IMR-90 (cell line): ENCODE measurements around the gene EXOC4. TPM values are rescaled to one million over a fixed set of nuclear protein-coding genes. Genes with fewer than 3 reads are reported as not detected.

Source experiments
- ATAC-seq: fragments of 200-7000 bp; cut with Tn5 transposase; 2 replicates; pipeline ENCODE4 v1.9.1; 2020; ENCODE audit warnings: low read depth, mild to moderate bottlenecking, moderate library complexity
- BruUV-seq: library from RNA; stranded (reverse); fragments of 400-500 nt; replicated peaks from 2 replicates; lab custom pipeline; 2021; lab: Mats Ljungman, UMichigan
- CTCF ChIA-PET: fragments of 300-600 bp; formaldehyde crosslinking; extraction: SDS; loops from one replicate; lab custom pipeline; 2021; ENCODE audit warnings: antibody characterized with exemption; lab: Yijun Ruan, JAX
- POLR2A ChIA-PET: fragments of 300-600 bp; sonication (Branson Sonifier 250); formaldehyde crosslinking; loops from one replicate; lab custom pipeline; 2022; ENCODE audit warnings: antibody characterized with exemption; ENCODE audit not compliant: unreplicated experiment; lab: Charles Lee
- DNase-seq: peaks from one replicate; pipeline ENCODE4 v3.0.0; 2013
- H2AFZ ChIP-seq: replicated peaks from 2 replicates; pipeline ENCODE3; 2013; ENCODE audit warnings: low read length, mild to moderate bottlenecking; ENCODE audit not compliant: poor library complexity
- H2AK5ac ChIP-seq: 2 replicates; pipeline ENCODE4 v1.6.1; 2013; ENCODE audit warnings: low read depth, low read length, inconsistent platforms
- H2AK9ac ChIP-seq: replicated peaks from 2 replicates; pipeline ENCODE3; 2013; ENCODE audit warnings: mild to moderate bottlenecking, low read depth, low read length, moderate library complexity; ENCODE audit not compliant: poor library complexity
- H2BK120ac ChIP-seq: 2 replicates; pipeline ENCODE4 v1.6.1; 2013; ENCODE audit warnings: low read depth, low read length, inconsistent platforms
- H2BK15ac ChIP-seq: 3 replicates; pipeline ENCODE4 v1.6.1; 2013; ENCODE audit warnings: low read depth, low read length, inconsistent platforms
- H2BK20ac ChIP-seq: 2 replicates; pipeline ENCODE4 v1.6.1; 2013; ENCODE audit warnings: low read depth, mild to moderate bottlenecking, inconsistent platforms, low read length, moderate library complexity
- H2BK5ac ChIP-seq: 2 replicates; pipeline ENCODE4 v1.6.1; 2013; ENCODE audit warnings: mild to moderate bottlenecking, low read depth, low read length, inconsistent platforms; ENCODE audit not compliant: poor library complexity, severe bottlenecking
- H3K14ac ChIP-seq: replicated peaks from 2 replicates; pipeline ENCODE4 v1.6.1; 2013; ENCODE audit warnings: low read depth, low read length, inconsistent platforms
- H3K18ac ChIP-seq: 2 replicates; pipeline ENCODE4 v1.6.1; 2013; ENCODE audit warnings: low read depth, low read length, control low read depth
- H3K23ac ChIP-seq: 2 replicates; pipeline ENCODE4 v1.6.1; 2013; ENCODE audit warnings: low read depth, low read length, inconsistent platforms
- H3K27ac ChIP-seq: 2 replicates; pipeline ENCODE4 v1.5.1; 2013; ENCODE audit warnings: mild to moderate bottlenecking, control low read depth, low read length; ENCODE audit not compliant: insufficient read depth
- H3K27me3 ChIP-seq: 2 replicates; pipeline ENCODE4 v1.6.1; 2013; ENCODE audit warnings: low read length; ENCODE audit not compliant: control insufficient read depth, insufficient read depth
- H3K36me3 ChIP-seq: 2 replicates; pipeline ENCODE4 v1.6.1; 2013; ENCODE audit warnings: low read length, mixed read lengths; ENCODE audit not compliant: control insufficient read depth, insufficient read depth
- H3K4ac ChIP-seq: 2 replicates; pipeline ENCODE4 v1.6.1; 2013; ENCODE audit warnings: low read depth, low read length, inconsistent platforms
- H3K4me1 ChIP-seq: 2 replicates; pipeline ENCODE4 v1.6.1; 2013; ENCODE audit warnings: low read length, mixed read lengths; ENCODE audit not compliant: control insufficient read depth, insufficient read depth
- H3K4me2 ChIP-seq: 2 replicates; pipeline ENCODE4 v1.6.1; 2013; ENCODE audit warnings: low read depth, mild to moderate bottlenecking, control low read depth, low read length, moderate library complexity
- H3K4me3 ChIP-seq: 2 replicates; pipeline ENCODE4 v1.5.1; 2013; ENCODE audit warnings: low read depth, mild to moderate bottlenecking, control low read depth, low read length, moderate library complexity; ENCODE audit not compliant: insufficient read depth
- H3K56ac ChIP-seq: 2 replicates; pipeline ENCODE4 v1.6.1; 2013; ENCODE audit warnings: low read length, inconsistent platforms; ENCODE audit not compliant: insufficient read depth; ENCODE audit errors: extremely low read depth
- H3K79me1 ChIP-seq, 2 experiments: 2 replicates each; pipeline ENCODE4 v1.6.1; 2013; ENCODE audit warnings: low read length in 2 of 2, inconsistent platforms in 1 of 2, low read depth in 1 of 2
- H3K9ac ChIP-seq: 2 replicates; pipeline ENCODE4 v1.6.1; 2013; ENCODE audit warnings: low read depth, low read length, control low read depth
- H3K9me1 ChIP-seq: 2 replicates; pipeline ENCODE4 v1.6.1; 2013; ENCODE audit warnings: low read length, inconsistent platforms; ENCODE audit not compliant: insufficient read depth
- H3K9me3 ChIP-seq: 2 replicates; pipeline ENCODE4 v1.6.1; 2013; ENCODE audit warnings: low read length; ENCODE audit not compliant: control insufficient read depth, insufficient read depth
- H4K20me1 ChIP-seq: 2 replicates; pipeline ENCODE4 v1.6.1; 2013; ENCODE audit warnings: low read length, inconsistent platforms; ENCODE audit not compliant: insufficient read depth
- H4K5ac ChIP-seq: 2 replicates; pipeline ENCODE4 v1.6.1; 2013; ENCODE audit warnings: mild to moderate bottlenecking, low read depth, low read length, control low read depth
- H4K8ac ChIP-seq, 2 experiments: 2 replicates each; pipeline ENCODE4 v1.6.1; 2013; ENCODE audit warnings: low read depth in 2 of 2, low read length in 2 of 2, control low read depth in 1 of 2, inconsistent platforms in 1 of 2
- H4K91ac ChIP-seq: 2 replicates; pipeline ENCODE4 v1.6.1; 2013; ENCODE audit warnings: low read depth, low read length, inconsistent platforms; ENCODE audit not compliant: insufficient read depth
- BHLHE40 ChIP-seq: fragments of 150-350 bp; IDR thresholded peaks from 2 replicates; pipeline ENCODE4 v1.6.1; 2016; ENCODE audit warnings: mild to moderate bottlenecking, low read depth, low read length
- CEBPB ChIP-seq: IDR thresholded peaks from 2 replicates; pipeline ENCODE4 v1.6.1; 2012; ENCODE audit warnings: low read depth, low read length, improper control_type of control experiment
- CHD1 ChIP-seq: IDR thresholded peaks from 2 replicates; pipeline ENCODE4 v1.6.1; 2012; ENCODE audit warnings: low read depth, low read length, improper control_type of control experiment
- FOS ChIP-seq: fragments of 150-350 bp; IDR thresholded peaks from 2 replicates; pipeline ENCODE4 v1.6.1; 2016; ENCODE audit warnings: low read depth, low read length
- MAFK ChIP-seq: IDR thresholded peaks from 2 replicates; pipeline ENCODE4 v1.6.1; 2012; ENCODE audit warnings: low read depth, low read length, improper control_type of control experiment
- MAZ ChIP-seq: IDR thresholded peaks from 2 replicates; pipeline ENCODE4 v1.6.1; 2012; ENCODE audit warnings: low read depth, mild to moderate bottlenecking, low read length, improper control_type of control experiment, moderate library complexity, borderline replicate concordance
- MXI1 ChIP-seq: IDR thresholded peaks from 2 replicates; pipeline ENCODE4 v1.6.1; 2012; ENCODE audit warnings: low read depth, mild to moderate bottlenecking, low read length, moderate library complexity, borderline replicate concordance
- NFE2L2 ChIP-seq: fragments of 150-350 bp; IDR thresholded peaks from 2 replicates; pipeline ENCODE4 v1.6.1; 2016; ENCODE audit warnings: low read depth, mild to moderate bottlenecking, low read length
- POLR2A ChIP-seq: IDR thresholded peaks from 2 replicates; pipeline ENCODE4 v1.6.1; 2012; ENCODE audit warnings: mild to moderate bottlenecking, low read depth, low read length
- RCOR1 ChIP-seq: IDR thresholded peaks from 2 replicates; pipeline ENCODE4 v1.6.1; 2012; ENCODE audit warnings: mild to moderate bottlenecking, low read length, improper control_type of control experiment; ENCODE audit not compliant: insufficient replicate concordance
- RFX5 ChIP-seq: IDR thresholded peaks from 2 replicates; pipeline ENCODE4 v1.8.0; 2012; ENCODE audit warnings: low read depth, mild to moderate bottlenecking, low read length, moderate library complexity
- SMC3 ChIP-seq: fragments of 150-350 bp; IDR thresholded peaks from 2 replicates; pipeline ENCODE4 v1.6.1; 2016; ENCODE audit warnings: low read depth, mild to moderate bottlenecking, antibody characterized with exemption, low read length, moderate library complexity
- dilution Hi-C: fragments of 300-500 bp; cut with HindIII; formaldehyde crosslinking; loops from one replicate; pipeline ENCODE4 v1.14.3; 2018; ENCODE audit warnings: low sequenced_read_pairs; ENCODE audit not compliant: unreplicated experiment
- in situ Hi-C: fragments of 300-500 bp; cut with MboI; formaldehyde crosslinking; loops from 3 replicates; pipeline ENCODE4 v1.14.3; 2019; ENCODE audit warnings: low sequenced_read_pairs, inconsistent platforms, mixed read lengths
- intact Hi-C: fragments of 100-400 bp; cut with micrococcal nuclease; formaldehyde crosslinking; loops from 2 replicates; pipeline ENCODE4 v1.10.0; 2022
- polyA plus RNA-seq, 3 experiments: library from polyadenylated mRNA; depleted of rRNA; stranded (reverse); fragments of >200 nt; gene quantifications; 2 replicates each; pipeline ENCODE4 v1.2.3, GENCODE V29; 2012; ENCODE audit warnings: low replicate concordance in 1 of 3
- total RNA-seq: library from RNA; depleted of rRNA; stranded (reverse); fragments of >200 nt; gene quantifications from 2 replicates; pipeline ENCODE4 v1.2.3, GENCODE V29; 2012
- TF ChIP-seq, protein P1 (sequence below): conservative IDR thresholded peaks from 2 replicates; pipeline ENCODE4 v1.5.1; 2012; ENCODE audit warnings: mild to moderate bottlenecking, low read depth, low read length, improper control_type of control experiment
- TF ChIP-seq, protein P2 (sequence below): fragments of 150-350 bp; IDR thresholded peaks from 2 replicates; pipeline ENCODE4 v1.6.1; 2017; ENCODE audit warnings: mild to moderate bottlenecking, antibody characterized with exemption, low read length, low read depth
- TF ChIP-seq, protein P3 (sequence below): fragments of 150-350 bp; IDR thresholded peaks from 2 replicates; pipeline ENCODE4 v1.6.1; 2016; ENCODE audit warnings: low read depth, mild to moderate bottlenecking, low read length, moderate library complexity, borderline replicate concordance

The EXOC4 gene
- total and polyA plus RNA-seq, 2 of the 4 experiments (the other 2 are of a cell fraction): 25.4 to 94.6 TPM

DNA sequence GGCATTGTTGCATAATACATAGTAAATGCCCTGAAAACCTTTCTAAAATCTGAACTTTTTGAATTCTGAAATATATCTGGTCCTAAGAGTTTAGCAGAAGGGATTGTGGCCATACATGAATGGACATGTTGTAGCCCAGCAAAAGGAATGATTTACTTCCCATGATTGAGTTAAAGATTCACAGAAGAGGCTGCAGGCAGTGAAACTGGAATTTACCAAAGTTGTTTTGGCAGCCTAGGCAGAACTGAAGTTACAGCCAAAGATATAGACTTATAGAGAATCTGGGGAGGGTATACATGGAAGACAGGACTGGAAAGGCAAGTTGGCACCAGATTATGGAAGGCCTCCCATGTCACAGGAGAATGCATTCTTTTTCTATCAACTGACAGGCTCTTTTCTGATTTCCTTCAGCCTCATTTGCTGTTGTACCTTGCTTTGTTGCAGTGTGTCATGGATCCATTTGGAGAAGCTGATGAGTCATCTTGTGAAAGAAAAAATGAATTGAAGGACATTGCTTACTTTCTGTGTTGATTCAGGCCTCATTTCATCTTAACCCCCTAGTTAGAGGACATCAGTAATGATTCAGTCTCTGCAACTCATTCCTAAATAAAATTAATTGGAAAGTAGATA, 518.1 kb downstream of the EXOC4 start:
- Histone ChIP-seq H2AFZ (no peak overlapping the region), H3K4me1 (no peaks in the 10 kb centered on the region), H3K23ac (no peak overlapping the region), H4K20me1 (no peaks in the 10 kb centered on the region), H3K36me3 (no peaks in the 10 kb centered on the region), H4K91ac (no peak overlapping the region), H2AK5ac (no peak overlapping the region), H3K18ac (no peak overlapping the region), H2BK120ac (no peak overlapping the region), H3K4me2 (no peak overlapping the region), H3K14ac (peak overlapping the region; percentile 30; the same call in 1 of the 2 replicates), H3K56ac (no peak overlapping the region), H2BK20ac (no peak overlapping the region), H2AK9ac (no peak overlapping the region), H3K4ac (no peak overlapping the region), H4K5ac (no peak overlapping the region), H3K9me3 (no peaks in the 10 kb centered on the region), H4K8ac (no peak overlapping the region), H3K4me3 (no peak overlapping the region), H3K27me3 (no peaks in the 10 kb centered on the region), H3K9ac (no peak overlapping the region), H3K79me1 (no peaks in the 10 kb centered on the region; a peak in 1 of 4 replicates), H3K27ac (no peak overlapping the region; the same call in 1 of the 2 replicates), H2BK15ac (peak overlapping the region; percentile 89; the same call in 1 of the 3 replicates), H2BK5ac (peak overlapping the region; percentile 21), H3K9me1 (0 out of 2 replicates have a peak, but pooled peaks cover 4% of the 10 kb centered on the region)
- ChIA-PET POLR2A (no interaction called here), CTCF (interaction anchor here (0.6 kb wide), 1 partner anchor 173 kb away, joined by 3 read pairs; no protein-coding TSS in a partner anchor)
- in situ Hi-C loops (no loop called here), dilution Hi-C loops (no loop called here), intact Hi-C loops (no loop called here)
- ATAC-seq (peak; percentile 90), DNase-seq (peak; percentile 80)
- BruUV-seq: no TSS peak
- TF ChIP-seq NFE2L2 (0 out of 2 replicates have a peak, but pooled peaks have one; percentile 23), MAFK (peak; percentile 22; the same call in 1 of the 2 replicates), CEBPB (peak; percentile 17; the same call in 1 of the 2 replicates), MAZ (no peak), BHLHE40 (peak; percentile 23; the same call in 1 of the 2 replicates), RFX5 (no peak), FOS (peak; percentile 89), RCOR1 (peak; percentile 51), CHD1 (no peak), POLR2A (no peak), SMC3 (no peak), MXI1 (no peak)
- TF ChIP-seq, protein P1, sequence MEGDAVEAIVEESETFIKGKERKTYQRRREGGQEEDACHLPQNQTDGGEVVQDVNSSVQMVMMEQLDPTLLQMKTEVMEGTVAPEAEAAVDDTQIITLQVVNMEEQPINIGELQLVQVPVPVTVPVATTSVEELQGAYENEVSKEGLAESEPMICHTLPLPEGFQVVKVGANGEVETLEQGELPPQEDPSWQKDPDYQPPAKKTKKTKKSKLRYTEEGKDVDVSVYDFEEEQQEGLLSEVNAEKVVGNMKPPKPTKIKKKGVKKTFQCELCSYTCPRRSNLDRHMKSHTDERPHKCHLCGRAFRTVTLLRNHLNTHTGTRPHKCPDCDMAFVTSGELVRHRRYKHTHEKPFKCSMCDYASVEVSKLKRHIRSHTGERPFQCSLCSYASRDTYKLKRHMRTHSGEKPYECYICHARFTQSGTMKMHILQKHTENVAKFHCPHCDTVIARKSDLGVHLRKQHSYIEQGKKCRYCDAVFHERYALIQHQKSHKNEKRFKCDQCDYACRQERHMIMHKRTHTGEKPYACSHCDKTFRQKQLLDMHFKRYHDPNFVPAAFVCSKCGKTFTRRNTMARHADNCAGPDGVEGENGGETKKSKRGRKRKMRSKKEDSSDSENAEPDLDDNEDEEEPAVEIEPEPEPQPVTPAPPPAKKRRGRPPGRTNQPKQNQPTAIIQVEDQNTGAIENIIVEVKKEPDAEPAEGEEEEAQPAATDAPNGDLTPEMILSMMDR: no peak
- TF ChIP-seq, protein P2, sequence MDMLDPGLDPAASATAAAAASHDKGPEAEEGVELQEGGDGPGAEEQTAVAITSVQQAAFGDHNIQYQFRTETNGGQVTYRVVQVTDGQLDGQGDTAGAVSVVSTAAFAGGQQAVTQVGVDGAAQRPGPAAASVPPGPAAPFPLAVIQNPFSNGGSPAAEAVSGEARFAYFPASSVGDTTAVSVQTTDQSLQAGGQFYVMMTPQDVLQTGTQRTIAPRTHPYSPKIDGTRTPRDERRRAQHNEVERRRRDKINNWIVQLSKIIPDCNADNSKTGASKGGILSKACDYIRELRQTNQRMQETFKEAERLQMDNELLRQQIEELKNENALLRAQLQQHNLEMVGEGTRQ: no peak
- TF ChIP-seq, protein P3, sequence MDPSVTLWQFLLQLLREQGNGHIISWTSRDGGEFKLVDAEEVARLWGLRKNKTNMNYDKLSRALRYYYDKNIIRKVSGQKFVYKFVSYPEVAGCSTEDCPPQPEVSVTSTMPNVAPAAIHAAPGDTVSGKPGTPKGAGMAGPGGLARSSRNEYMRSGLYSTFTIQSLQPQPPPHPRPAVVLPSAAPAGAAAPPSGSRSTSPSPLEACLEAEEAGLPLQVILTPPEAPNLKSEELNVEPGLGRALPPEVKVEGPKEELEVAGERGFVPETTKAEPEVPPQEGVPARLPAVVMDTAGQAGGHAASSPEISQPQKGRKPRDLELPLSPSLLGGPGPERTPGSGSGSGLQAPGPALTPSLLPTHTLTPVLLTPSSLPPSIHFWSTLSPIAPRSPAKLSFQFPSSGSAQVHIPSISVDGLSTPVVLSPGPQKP: no peak
